Measurements from ENCODE around the gene BIVM. TPM values are rescaled to one million over a fixed set of nuclear protein-coding genes. Genes with fewer than 3 reads are reported as not detected.

BIVM gene
- total and polyA plus RNA-seq, 2 donors (not counting 3 experiments of a cell fraction or from before 2014, with no cell fraction given), result 7.7 to 20.3 TPM

DNA sequence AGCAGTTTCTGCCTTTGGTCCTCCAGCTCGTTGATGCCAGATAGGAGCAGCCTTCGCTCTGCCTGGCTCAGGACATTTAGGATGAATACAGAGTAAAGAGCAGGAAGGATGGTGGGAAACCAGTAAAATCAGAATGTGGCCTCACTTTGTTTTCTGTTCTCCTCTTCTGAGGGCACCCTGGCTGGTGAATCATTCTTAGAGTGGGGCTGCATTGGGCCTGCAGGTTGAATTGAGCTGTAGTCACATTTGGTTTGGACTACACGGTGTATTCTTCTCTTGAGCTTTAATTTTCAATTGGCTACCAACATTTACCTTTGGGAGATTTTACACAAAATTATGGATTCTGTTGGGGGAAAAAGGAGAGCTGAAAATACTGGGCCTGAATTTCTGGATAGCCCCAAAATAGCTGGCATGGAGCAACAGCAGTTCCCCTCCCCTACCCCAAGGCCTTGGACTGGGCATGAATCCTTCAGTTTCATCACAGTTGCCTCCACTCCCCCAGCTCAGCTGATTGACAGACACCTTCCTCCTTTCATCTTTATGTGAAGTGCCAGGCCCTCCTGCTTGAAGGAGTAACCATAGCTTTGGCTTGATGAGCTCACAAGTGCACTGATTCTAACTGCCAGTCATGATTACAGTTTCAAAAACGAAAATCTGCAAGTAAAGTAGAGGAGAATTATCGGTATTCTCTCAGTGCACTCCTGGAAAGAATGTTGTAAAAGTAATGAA is 71.2 kb downstream of the BIVM start:
- FAIRE-seq (no peak), DNase-seq (ENCODE audit: low read depth, low spot score) (no peak)
- Histone ChIP-seq H2AFZ (ENCODE audit: low read depth, low read length) (no peak overlapping the region), H3K27ac (ENCODE audit: insufficient read depth, low read depth, low read length) (no peak overlapping the region), H3K79me2 (ENCODE audit: control insufficient read depth, insufficient read depth, low read length) (peaks cover 4% of the 10 kb centered on the region), H3K27me3 (ENCODE audit: control insufficient read depth in 2 of 2, insufficient read depth in 2 of 2, low read length in 2 of 2) (no peaks in the 10 kb centered on the region), H3K4me2 (ENCODE audit: insufficient read depth, low read length) (no peak overlapping the region), H3K36me3 (ENCODE audit: control insufficient read depth in 2 of 2, extremely low read depth in 1 of 2, insufficient read depth in 2 of 2, low read length in 2 of 2) (peaks cover 9 to 24% of the 10 kb centered on the region in 2 experiments), H3K9ac (replicated peaks; ENCODE audit: extremely low read depth, insufficient read depth, low read length) (no peak overlapping the region), H3K9me3 (replicated peaks; ENCODE audit: control insufficient read depth, insufficient read depth, low read length) (no peaks in the 10 kb centered on the region), H3K4me3 (replicated peaks in 1 of 3; ENCODE audit: insufficient read depth in 1 of 3, low read depth in 1 of 3, low read length in 3 of 3) (no peak overlapping the region), H4K20me1 (replicated peaks; ENCODE audit: control insufficient read depth, extremely low read depth, insufficient read depth, low read length) (no peaks in the 10 kb centered on the region), H3K9me1 (replicated peaks; ENCODE audit: control insufficient read depth, extremely low read depth, insufficient read depth, low read length) (no peaks in the 10 kb centered on the region), H3K4me1 (ENCODE audit: control insufficient read depth, extremely low read depth, insufficient read depth, low read length) (peaks cover 7% of the 10 kb centered on the region)
- ChIA-PET POLR2A (no interaction called here), CTCF (interaction anchor here (0.7 to 2.2 kb wide), 24 partner anchors 9 to 1702 kb away, joined by 3 to 15 read pairs (median 5); partner anchors contain the start of genes ERCC5 and TEX30)
- dilution Hi-C loops (cut with MboI; ENCODE audit: extremely low pct_ligation_motif_present, low sequenced_read_pairs), result loop anchor here (25.0 kb wide), 1 partner anchor 283 kb away; the partner anchor contains the start of gene TPP2
- no peak for TF ChIP-seq EZH2 (IDR thresholded peaks at IDR 0.05; ENCODE audit: borderline replicate concordance, low read depth, low read length, severe bottlenecking)
- TF ChIP-seq, protein P1, sequence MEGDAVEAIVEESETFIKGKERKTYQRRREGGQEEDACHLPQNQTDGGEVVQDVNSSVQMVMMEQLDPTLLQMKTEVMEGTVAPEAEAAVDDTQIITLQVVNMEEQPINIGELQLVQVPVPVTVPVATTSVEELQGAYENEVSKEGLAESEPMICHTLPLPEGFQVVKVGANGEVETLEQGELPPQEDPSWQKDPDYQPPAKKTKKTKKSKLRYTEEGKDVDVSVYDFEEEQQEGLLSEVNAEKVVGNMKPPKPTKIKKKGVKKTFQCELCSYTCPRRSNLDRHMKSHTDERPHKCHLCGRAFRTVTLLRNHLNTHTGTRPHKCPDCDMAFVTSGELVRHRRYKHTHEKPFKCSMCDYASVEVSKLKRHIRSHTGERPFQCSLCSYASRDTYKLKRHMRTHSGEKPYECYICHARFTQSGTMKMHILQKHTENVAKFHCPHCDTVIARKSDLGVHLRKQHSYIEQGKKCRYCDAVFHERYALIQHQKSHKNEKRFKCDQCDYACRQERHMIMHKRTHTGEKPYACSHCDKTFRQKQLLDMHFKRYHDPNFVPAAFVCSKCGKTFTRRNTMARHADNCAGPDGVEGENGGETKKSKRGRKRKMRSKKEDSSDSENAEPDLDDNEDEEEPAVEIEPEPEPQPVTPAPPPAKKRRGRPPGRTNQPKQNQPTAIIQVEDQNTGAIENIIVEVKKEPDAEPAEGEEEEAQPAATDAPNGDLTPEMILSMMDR (IDR thresholded peaks at IDR 0.05; ENCODE audit: extremely low read depth in 1 of 2, insufficient read depth in 1 of 2, low read depth in 1 of 2, low read length in 2 of 2), result no peak
- no peak for TF ChIP-seq GATA2 (IDR thresholded peaks at IDR 0.05; ENCODE audit: insufficient read depth, insufficient read length, low read depth, low read length)
- intact Hi-C loops (cut with micrococcal nuclease), result no loop called here
- BruUV-seq (replicated peaks), result no TSS peak
